Activated effector memory CD4-positive, alpha-beta T cell treated with Interleukin-2 at 50 U/mL for 16 hours (primary cell): Measurements from ENCODE around the gene TESK2.
"Not testable (repeated sequence)": the region's sequence is repeated elsewhere in the genome, so short reads cannot be mapped to it uniquely, and the experiment has no call there.

ENCODE experiments used
- DNase-seq: peaks from one replicate; pipeline ENCODE4 v3.0.0-alpha.2; 2020

The TESK2 gene

DNA sequence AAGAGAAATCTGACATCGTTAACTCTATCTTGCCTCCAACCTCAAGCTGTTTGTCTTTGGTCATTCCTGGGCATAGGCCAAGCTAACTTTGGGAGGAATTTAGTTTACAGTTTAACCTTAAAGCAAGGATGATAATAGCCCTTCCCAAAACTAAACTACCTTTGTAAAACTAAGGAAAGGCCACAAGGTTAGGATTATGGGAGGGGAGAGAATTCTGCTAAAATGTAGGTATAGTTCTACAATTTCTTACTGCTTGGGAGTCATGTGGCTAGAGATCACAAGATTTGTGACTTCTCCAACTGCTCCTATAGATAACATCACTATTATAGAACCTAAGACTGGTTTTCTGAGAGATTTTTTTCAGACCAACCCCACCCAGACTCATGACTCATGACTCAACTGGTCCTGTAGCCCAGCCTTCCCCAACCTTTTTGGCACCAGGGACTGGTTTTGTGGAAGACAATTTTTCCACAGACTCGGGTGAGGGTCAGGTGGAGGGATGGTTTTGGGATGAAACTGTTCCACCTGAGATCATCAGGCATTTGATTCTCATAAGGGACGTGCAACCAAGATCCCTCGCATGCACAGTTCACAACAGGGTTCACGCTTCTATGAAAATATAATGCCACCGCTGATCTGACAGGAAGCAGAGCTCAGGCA is 80.0 kb downstream of the TESK2 start:
- no peak for DNase-seq

DNA sequence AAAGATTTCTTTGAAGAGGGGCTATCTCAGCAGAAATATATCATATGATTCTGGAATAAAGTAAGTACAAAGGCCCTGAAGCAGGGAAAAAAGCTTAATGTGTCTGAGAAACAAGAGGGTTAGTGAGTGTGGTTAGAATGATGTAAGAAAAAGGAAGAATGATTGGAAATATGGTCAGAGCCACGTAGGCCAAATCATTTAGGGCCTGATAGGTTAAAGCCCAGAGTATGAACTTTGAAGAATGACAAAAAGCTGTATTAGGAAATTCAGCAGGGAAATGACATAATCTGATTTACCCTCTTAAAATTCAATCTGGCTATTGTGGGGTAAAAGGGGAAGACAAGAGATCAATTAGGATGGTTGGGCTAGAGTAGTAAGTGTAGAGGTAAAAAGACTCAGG is 81.7 kb downstream of the TESK2 start:
- DNase-seq, result no peak

DNA sequence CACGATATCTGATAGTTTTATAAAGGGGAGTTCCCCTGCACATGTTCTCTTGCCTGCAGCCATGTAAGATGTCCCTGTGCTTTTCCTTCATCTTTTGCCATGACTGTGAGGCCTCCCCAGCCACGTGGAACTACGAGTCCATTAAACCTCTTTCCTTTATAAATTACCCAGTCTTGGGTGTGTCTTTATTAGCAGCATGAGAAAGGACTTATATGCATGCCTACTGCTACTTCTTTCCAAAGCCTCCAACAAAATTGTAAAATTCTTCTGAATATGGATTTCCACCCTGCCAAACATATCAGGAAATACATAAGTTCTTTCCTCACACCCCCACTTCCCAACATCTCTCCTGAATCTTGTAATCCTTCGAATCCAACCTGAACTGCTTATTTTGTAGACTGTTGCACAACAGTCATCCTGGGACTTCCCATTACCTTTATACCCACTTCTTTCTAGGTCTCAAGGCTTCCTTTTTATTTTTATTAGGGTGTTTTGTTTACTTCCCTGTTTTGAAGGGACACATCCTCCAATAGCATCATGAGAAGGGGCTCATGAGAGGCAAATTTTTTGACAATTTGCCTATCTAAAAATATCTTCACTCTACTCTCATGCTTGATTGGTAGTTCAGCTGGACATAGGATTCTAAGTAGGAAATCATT is 83.2 kb downstream of the TESK2 start:
- DNase-seq, result no peak

DNA sequence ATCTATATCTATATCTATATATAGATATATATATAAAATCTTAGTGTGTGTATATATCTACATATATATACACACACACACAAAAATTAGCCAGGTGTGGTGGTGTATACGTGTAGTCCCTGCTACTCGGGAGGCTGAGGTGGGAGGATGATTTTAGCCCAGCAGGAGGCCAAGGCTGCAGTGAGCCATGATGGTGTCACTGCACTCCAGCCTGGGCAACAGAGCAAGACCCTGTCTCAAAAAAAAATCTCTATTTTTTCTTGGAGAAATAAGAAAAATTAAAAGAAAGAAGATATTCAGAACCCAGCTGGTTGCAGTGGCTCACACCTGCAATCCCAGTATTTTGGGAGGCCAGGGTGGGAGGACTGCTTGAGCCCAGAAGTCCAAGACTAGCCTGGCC is 85.3 kb downstream of the TESK2 start:
- DNase-seq, result no peak

DNA sequence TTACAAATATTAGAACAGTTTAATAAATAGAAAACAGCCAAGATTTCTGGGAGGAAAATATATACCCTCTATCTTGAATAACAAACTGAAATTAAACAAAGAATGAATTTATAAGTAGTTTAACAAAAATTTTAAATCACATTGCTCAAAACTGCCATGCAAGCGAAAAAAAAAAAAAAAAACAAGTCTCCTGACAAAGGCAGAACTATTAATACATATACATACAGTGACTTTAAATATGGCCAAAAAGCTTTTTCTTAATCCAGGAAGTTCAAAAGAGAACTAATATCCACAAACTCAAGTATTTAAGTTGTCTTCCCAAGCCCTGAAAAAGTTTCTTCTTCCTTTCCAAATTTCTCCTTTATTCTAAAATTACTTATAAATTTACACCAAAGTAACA is 87.2 kb downstream of the TESK2 start:
- no peak for DNase-seq

DNA sequence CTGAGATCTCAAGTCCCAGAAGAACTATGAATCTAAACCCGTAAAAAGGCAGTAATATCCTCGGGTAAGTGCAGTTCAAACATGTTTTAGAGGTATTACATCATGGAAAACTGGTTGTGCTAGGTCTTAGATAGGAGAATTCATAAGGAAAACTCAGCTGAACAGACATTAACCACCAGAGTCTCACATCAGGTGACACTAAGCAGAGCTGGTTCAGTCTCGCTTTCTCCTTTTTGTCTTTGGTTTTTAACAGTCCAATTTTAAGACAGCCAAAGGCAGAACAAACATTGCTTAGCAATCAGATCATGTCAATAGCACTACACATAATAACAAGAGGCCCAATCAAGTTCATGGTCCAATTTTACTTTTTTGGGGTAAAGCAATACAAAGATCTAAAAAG is 87.7 kb downstream of the TESK2 start:
- DNase-seq, result no peak

DNA sequence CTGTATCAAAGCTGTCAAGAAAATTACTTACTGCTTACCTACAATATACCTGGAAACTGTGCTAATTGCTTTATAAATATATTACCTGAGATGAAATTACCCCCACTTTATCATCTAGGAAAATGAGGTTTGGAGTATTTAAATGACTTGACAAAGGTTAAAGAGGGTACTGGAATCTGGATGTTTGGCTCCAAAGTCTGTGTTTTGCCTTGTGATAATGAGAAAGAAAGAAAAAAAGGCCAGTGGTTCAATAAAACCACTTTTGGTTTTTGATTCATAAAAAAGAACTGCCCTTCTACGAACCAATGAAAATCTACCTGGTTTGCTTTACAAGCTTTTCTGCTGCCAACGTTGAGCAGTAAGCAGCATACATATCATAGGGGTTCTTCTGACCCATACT is 89.4 kb downstream of the TESK2 start:
- no peak for DNase-seq

DNA sequence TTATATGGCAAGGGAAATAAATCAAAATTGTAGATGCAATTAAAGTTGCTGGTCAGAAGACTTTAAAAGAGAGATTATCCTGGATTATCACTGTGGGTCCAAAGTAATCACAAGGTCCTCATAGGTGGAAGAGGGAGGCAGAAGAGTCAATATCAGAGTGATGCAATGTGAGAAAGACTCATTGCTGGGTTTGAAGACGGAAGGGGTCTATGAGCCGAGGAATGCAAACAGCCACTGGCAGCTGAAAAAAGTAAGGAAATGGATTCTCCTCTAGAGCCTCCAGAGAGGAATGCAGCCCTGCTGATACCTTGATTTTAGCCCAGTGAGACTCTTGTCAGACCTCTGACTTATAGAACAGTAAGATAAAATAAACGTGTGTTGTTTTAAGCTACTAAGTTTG is 90.9 kb downstream of the TESK2 start:
- no peak for DNase-seq

DNA sequence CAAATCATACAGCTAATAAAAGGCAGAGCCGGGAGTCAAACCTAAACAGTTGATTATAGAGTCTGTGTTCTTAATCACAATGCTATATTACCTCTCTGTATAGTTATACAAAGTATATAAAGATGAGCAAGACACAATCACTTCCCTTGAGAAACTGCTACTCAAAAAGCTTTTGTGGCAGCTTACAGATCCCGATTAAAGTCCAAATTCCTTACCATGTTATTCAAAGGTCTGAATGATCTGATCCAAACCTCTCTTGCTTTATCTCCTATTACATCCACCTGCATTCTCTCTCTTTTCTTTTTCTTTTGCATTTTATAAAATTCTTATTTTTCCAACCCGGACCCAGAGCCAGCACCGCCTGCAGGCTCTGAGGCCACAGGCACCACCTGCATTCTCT is 93.7 kb downstream of the TESK2 start:
- no peak for DNase-seq

DNA sequence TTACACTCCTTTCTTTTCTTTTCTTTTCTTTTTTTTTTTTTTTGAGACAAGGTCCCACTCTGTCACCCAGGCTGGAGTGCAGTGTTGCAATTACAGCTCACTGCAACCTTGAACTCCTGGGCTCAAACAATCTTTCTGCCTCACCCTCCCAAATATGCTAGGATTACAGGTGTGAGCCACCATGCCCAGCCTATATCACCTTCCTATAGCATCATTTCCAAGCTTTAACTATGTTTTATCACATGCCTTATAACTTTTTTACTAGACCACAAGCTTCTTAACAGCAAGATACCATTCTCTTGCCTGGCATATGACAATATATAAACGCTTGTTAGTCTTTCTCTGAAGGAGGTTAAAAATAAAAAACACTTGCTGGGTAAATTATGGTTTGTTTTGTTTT is 95.4 kb downstream of the TESK2 start:
- no peak for DNase-seq

DNA sequence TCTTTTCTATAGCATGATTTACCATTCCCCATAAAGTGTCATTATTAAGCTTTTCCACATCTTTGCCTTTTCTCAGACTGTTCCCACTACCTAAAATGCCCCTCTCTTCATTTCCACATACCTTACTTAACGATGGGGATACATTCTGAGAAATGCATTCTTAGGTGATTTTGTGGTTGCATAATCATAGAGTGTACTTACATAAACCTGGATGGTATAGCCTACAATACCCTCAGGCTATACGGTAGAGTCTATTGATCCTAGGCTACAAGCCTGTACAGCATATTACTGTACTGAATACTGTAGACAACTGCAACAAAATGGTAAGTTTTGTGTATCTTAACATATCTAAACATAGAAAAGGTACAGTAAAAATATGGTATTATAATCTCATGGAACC is 95.9 kb downstream of the TESK2 start:
- DNase-seq, result no peak

DNA sequence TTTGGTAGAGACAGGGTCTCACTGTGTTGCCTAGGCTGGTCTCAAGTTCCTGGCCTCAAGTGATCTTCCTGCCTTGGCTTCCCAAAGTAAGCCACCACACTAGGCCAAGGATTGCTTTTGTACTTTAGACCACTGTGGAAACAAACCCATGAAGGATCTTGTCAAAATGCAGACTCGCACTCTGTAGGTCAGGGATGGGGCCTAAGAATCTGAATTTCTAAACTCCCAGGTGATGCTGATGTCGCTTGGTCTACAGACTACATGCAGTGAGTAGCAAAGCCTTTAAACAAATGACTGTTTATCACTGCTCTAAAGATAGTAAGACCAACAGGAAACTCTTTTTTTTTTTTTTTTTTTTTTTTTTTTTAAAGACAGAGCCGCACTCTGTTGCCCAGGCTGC is 96.6 kb downstream of the TESK2 start:
- no peak for DNase-seq

DNA sequence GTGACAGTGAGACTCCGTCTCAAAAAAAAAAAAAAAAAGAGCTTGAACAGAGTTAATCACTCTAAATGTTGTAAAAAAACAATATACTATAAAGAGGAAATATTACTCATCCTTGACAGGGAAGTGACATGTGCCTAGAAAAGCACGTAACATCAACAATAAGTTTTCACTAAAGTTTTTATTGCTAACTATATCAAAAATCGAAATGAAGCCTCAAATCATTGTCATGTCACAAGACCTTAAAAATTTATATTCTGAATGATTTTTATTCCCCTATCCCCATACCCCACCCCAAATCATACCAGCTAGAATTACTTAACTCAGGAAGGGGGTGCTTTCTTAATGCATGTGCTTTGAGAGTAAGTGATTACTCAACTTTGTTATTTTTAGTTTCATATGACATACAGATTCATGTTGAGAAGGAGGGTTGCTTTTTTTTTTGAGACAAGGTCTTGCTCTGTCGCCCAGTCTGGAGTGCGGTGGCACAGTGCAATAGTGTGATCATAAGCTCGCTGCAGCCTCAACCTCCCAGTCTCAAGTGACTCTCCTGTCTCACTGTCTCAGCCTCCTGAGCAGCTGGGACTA is 97.2 kb downstream of the TESK2 start:
- no peak for DNase-seq

DNA sequence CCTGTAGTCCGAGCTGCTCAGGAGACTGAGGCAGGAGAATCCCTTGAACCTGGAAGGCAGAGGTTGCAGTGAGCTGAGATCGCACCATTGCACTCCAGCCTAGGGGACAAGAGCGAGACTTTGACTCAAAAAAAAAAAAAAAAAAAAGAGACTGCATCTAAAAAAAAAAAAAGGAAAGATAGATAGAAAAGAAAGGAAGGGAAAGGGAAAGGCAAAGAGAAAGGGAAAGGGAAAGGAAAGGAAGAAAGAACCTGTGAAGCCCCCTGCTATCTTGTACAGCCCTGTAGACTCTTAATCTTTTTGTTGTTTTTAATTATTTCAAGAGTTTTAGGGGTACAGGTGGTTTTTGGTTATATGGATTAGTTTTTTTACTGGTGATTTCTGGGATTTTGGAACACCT is 104.7 kb downstream of the TESK2 start:
- DNase-seq, result no peak

DNA sequence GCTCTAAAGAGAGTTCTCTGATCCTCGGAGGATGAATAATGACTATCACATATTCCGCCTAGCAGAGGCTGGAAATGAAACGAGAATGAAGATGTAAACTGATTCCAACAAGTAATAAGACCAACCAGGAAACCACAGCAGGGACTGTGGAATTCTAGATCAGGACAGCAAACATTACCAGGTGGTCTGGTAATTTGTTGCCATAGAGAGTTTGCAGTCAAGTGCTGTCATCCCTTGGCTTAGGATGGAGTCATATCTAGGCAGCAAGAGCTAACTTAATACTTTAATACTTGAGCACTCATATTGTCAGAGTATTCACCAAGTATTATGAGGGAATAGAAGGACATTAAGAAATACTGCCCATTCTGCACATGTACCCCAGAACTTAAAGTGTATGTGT is 105.7 kb downstream of the TESK2 start:
- DNase-seq, result no peak

DNA sequence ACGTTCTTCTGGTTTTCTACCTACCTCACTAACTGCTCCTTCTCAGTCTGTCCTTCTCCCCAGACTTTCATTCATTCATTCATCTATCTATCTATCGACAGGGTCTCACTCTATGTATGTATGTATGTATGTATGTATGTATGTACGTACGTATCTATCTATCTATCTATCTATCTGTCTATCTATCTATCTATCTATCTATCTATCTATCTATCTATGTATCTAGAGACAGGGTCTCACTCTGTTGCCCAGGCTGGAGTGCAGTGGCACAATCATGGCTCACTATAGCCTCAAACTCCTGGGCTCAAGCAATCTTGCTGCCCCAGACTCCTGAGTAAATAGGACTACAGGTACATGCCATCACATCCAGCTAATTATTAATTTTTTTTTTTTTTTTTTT is 106.8 kb downstream of the TESK2 start:
- not testable (repeated sequence) for DNase-seq

DNA sequence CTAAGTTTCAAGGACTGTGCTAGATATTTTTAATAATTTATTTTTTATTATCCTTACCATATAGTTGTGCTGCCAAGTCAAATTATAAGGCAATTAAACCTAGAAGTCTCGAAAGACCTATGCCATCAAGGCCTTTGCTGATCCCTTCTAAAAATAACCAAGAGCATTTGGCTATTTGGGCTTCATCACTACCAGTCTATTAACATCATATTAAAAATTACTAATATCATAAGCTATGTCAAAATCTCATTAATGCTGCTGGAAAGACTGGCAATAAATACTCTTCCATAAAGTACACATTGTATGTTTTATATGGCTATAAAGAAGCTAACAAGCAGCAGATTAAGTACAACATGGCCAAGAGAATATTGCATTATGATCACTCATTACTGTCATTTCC is 107.8 kb downstream of the TESK2 start:
- DNase-seq, result no peak

DNA sequence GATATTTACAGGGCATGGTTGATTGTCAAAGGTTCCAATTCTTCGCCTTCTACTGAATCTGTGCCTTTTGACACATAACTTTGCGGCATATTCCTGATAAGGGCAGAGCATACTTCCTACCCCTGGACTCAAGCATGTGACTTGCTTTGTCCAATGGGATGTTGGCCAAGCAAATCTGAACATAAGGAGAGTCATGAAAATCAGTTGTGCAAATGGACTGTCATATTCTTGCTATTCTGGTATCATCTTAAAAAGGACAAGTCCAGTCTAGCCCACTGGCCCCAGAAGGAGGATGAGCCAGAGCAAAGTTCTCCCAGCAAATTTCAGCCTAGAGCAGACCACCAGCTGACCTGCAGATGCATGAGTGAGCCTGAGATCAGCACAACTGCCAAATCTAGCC is 109.7 kb downstream of the TESK2 start:
- no peak for DNase-seq

DNA sequence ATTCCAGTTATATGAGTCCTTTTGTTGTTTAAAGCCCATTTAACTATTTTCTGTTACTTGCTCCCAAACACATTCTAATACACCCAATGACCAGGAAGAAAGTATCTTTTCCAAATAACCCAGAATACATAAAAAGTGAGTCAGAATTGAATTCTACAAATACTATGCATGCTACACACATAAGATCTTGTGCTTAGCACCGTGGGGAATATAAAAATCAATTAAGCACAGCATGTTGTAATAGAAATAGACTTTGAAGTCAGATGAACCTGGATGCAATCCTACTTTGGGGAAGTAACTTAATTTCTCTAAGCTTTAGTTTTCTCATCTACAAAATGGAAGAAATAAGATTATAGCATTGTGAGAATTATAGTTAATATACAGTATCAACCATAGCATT is 110.2 kb downstream of the TESK2 start:
- no peak for DNase-seq

DNA sequence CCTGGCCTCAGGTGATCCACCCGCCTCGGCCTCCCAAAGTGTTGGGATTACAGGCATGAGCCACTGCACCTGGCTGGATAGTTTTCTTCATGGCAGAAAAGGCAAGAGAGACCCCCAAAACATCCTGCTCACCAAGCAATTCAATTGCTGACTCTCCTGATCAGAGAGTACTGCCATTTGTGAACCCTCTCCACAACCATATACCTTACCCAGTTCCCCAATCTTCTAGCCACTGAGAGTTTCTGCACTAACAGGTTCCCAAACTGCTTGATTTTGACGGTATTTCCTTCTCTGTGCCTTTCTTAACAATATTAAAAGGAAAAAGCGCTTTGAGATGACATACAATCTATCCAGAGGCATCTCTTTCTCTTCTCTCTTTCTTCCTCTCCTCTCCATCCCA is 110.8 kb downstream of the TESK2 start:
- DNase-seq, result no peak

DNA sequence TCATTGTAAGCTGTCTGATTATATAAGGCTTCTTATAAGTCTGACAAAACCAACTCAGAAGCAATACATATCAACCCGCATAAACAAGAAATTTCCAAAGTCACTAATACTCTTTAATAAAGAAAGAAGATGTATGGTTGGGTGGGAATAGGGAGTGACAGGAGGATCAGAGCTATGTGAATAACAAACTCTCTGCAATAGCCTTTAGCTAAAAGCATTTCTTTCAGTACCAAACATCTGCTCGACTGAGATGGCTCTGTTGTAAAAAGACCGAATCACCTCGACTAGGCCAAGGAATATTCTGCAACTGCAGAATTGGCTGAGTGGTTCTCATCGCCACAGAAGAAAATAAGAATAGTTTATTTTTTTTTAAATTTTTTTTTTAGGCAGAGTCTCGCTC is 111.4 kb downstream of the TESK2 start:
- DNase-seq, result no peak

DNA sequence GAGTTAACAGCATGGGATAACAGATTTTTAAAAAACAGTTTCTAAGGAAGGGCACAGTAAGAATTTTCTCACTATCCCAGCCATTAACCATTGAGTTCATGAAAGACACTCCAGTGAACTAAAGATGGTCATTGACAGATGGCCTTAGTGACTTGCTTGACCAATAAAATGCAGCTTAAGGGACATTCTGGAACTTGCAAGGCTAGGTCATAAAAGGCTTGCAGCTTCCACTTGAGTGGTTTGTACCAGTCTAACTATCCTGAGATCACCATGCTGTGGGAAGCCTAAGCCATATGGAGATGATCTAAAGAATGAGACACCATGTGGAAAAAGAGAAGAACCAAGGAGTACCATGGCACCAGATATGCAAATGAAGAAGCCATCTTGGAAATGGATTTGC is 112.8 kb downstream of the TESK2 start:
- no peak for DNase-seq

DNA sequence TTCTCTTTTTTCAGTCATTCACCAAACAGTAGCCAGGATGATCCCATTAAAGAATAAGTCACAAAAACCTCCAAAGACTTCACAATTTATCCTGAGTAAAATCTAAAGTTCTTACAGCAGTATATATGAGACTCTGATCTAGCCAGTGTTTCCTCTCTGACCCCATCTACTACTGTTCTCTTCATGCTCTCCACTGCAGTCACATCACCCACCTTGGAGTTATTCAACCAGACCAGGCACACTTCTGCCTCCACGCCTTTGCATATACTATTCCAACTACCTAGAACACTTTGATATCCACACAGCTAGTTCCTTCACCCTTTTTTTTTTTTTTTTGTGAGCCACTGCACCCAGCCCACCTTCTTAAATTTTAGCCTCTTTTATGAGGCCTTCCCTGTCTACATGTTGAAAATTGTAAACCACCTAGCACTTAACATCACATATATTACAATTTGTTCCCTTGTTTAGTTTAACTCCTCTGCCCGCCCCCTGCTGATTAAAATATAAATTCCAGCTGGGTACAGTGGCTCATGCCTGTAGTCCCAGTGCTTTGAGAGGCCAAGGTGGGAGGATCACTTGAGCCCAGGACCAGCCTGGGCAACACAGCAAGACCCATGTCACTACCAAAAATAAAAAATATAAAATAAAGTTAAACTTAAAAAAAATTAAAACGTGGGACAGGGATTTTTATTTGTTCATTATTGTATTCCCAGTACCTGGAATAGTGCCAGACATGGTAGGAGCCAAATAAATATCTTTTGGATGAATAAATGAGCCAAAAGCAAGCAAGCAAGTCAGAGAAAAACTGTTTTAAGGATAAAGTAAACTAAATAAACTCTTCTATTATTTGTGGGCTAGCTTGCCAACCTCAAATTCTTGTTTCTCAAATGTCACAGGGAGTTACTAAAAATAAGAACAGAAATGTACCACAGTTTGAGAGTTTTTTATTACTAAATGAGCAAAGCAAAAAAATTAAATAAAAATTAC is 115.6 kb downstream of the TESK2 start:
- DNase-seq, result no peak

DNA sequence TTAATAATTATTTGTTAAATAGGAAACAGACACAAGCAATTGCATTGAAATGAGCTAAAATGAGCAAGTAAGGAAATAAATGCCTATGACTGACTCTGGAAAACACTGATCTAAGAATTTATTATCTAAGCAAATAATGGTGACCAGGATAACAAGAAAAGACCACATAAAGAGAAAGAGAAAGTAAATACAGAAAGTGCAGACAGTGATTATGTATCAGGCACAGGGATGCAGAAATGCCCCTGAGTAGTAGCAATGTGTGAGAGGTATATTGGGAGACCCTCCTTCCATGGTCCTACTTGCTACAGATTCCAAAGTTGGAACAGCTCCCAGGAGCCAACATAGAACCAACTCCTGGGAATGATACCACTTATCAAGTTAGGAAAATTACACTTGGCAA is 117.4 kb downstream of the TESK2 start:
- DNase-seq, result no peak
